MCF 10A (cell line): ENCODE data around the gene ZNF554. TPM values are rescaled to one million over a fixed set of nuclear protein-coding genes. Genes with fewer than 3 reads are reported as not detected.

Experiments used
- BruUV-seq: library from RNA; stranded (reverse); fragments of 400-500 nt; replicated peaks from 2 replicates; lab custom pipeline; 2021; lab: Mats Ljungman, UMichigan
- CTCF ChIA-PET: fragments of 300-600 bp; sonication (Branson Sonifier 250); formaldehyde crosslinking; extraction: SDS; loops from one replicate; lab custom pipeline; 2021; ENCODE audit warnings: antibody characterized with exemption, inconsistent platforms; lab: Yijun Ruan, JAX
- POLR2A ChIA-PET: fragments of 300-600, 350-650 bp; sonication (Branson Sonifier 250); formaldehyde crosslinking; extraction: SDS; loops from one replicate; lab custom pipeline; 2020; ENCODE audit warnings: antibody characterized with exemption, inconsistent platforms; lab: Yijun Ruan, JAX
- DNase-seq: peaks from one replicate; pipeline ENCODE4 v3.0.0-alpha.2; 2018; ENCODE audit not compliant: unreplicated experiment
- H3K27ac Mint-ChIP-seq: one replicate; pipeline ENCODE4 v1.8.0; 2022; ENCODE audit warnings: mild to moderate bottlenecking, low read depth, mixed read lengths; ENCODE audit not compliant: unreplicated experiment
- H3K27me3 Mint-ChIP-seq: one replicate; pipeline ENCODE4 v1.8.0; 2022; ENCODE audit warnings: mixed read lengths; ENCODE audit not compliant: insufficient read depth, unreplicated experiment
- H3K36me3 Mint-ChIP-seq: one replicate; pipeline ENCODE4 v1.8.0; 2022; ENCODE audit warnings: mild to moderate bottlenecking, moderate library complexity, mixed read lengths; ENCODE audit not compliant: insufficient read depth, unreplicated experiment
- H3K4me1 Mint-ChIP-seq: one replicate; pipeline ENCODE4 v1.8.0; 2022; ENCODE audit warnings: mixed read lengths; ENCODE audit not compliant: insufficient read depth, unreplicated experiment
- H3K4me3 Mint-ChIP-seq: one replicate; pipeline ENCODE4 v1.8.0; 2022; ENCODE audit warnings: mild to moderate bottlenecking, moderate library complexity, mixed read lengths; ENCODE audit not compliant: unreplicated experiment
- H3K9me3 Mint-ChIP-seq: one replicate; pipeline ENCODE4 v1.8.0; 2022; ENCODE audit warnings: mixed read lengths; ENCODE audit not compliant: unreplicated experiment
- CTCF ChIP-seq: fragments of 200-600 bp; IDR thresholded peaks from one replicate; pipeline ENCODE4 v1.8.0; 2022; ENCODE audit warnings: antibody characterized with exemption, mild to moderate bottlenecking; ENCODE audit not compliant: unreplicated experiment
- intact Hi-C: fragments of 100-400 bp; cut with micrococcal nuclease; formaldehyde crosslinking; loops from 2 replicates; pipeline ENCODE4 v1.14.1; 2022
- total RNA-seq: library from RNA; stranded (reverse); gene quantifications from 2 replicates; pipeline ENCODE4 v1.2.3, GENCODE V29; 2022

Gene ZNF554
- total RNA-seq, 1 experiment from 2014 or later, result 3.1 TPM

GRCh38 chr19:2865334-2866100, 45.8 kb downstream of the ZNF554 start:
- no TSS peak for BruUV-seq
- H3K36me3 Mint-ChIP-seq, result peaks cover 6% of the 10 kb centered on the region
- no peak overlapping the region for H3K4me3 Mint-ChIP-seq
- no peak for TF ChIP-seq CTCF
- H3K4me1 Mint-ChIP-seq, result no peaks in the 10 kb centered on the region
- ChIA-PET CTCF (no interaction called here), POLR2A (no interaction called here)
- no peak for DNase-seq
- H3K9me3 Mint-ChIP-seq, result no peaks in the 10 kb centered on the region
- H3K27me3 Mint-ChIP-seq, result no peaks in the 10 kb centered on the region
- intact Hi-C loops, result no loop called here
- H3K27ac Mint-ChIP-seq, result no peak overlapping the region

DNA sequence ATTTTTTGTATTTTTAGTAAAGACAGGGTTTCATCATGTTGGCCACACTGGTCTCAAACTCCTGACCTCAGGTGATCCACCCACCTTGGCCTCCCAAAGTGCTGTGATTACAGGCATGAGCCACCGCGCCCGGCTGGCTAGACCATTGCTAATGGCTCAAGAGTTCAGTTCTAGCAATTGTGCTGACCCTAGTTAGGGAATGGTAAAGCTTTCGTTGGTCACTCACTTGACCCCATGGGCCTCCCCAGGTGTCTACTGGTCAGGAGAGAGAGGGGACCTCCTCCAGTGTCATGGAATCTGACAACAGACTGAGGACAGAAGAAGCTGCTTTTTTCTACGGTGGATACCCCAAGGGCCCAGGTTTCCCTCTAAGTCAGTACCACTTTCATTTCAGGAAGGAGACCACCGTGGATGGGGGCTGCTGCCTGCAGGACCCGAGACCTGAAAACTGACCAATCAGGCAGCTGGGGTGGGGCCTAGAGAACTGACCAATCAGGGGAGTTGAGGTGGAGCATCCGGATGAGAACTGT, 46.9 kb downstream of the ZNF554 start:
- Mint-ChIP-seq H3K27me3 (no peaks in the 10 kb centered on the region), H3K4me3 (no peak overlapping the region), H3K36me3 (peaks cover 6% of the 10 kb centered on the region), H3K9me3 (peaks cover 8% of the 10 kb centered on the region), H3K4me1 (no peaks in the 10 kb centered on the region), H3K27ac (no peak overlapping the region)
- ChIA-PET CTCF (interaction anchor here (0.6 to 1.4 kb wide), 2 partner anchors 21 to 23 kb away, joined by 3 to 4 read pairs; no protein-coding TSS in a partner anchor), POLR2A (no interaction called here)
- BruUV-seq, result no TSS peak
- intact Hi-C loops, result no loop called here
- no peak for DNase-seq
- no peak for TF ChIP-seq CTCF

GRCh38 chr19:2867025-2867991, 47.6 kb downstream of the ZNF554 start, which contains the start of gene ZNF556:
Gene ZNF556, plus strand, starts transcription at chr19:2867335. Its CDS starts 87 bp downstream, at chr19:2867422.
- no TSS peak for BruUV-seq
- POLR2A ChIA-PET, result no interaction called here

More at GRCh38 chr19:2867025-2867991, 47.6 kb downstream of the ZNF554 start, which contains the start of gene ZNF556:
- Mint-ChIP-seq H3K27me3 (no peaks in the 10 kb centered on the region), H3K4me3 (no peak within 1 kb of the TSS), H3K36me3 (peaks cover 6% of the 10 kb centered on the region), H3K27ac (no peak within 1 kb of the TSS), H3K9me3 (peaks cover 12% of the 10 kb centered on the region), H3K4me1 (no peaks in the 10 kb centered on the region)
- TF ChIP-seq CTCF, result no peak
- CTCF ChIA-PET, result interaction anchor here (1.4 kb wide), 1 partner anchor 21 kb away, joined by 4 read pairs; no protein-coding TSS in a partner anchor
- intact Hi-C loops, result no loop called here
- no peak for DNase-seq
